ENCODE results near the gene ACR.
A peak's percentile ranks its signal among the peaks of the same experiment; 100 is the strongest.

GRCh38 chr22:50720301-50721256, 17.4 kb upstream of the ACR start:
- peak; percentile 64 for TF ChIP-seq EZH2 (IDR thresholded peaks at IDR 0.05; ENCODE audit: insufficient read depth, low read length)
- TF ChIP-seq, protein P1, sequence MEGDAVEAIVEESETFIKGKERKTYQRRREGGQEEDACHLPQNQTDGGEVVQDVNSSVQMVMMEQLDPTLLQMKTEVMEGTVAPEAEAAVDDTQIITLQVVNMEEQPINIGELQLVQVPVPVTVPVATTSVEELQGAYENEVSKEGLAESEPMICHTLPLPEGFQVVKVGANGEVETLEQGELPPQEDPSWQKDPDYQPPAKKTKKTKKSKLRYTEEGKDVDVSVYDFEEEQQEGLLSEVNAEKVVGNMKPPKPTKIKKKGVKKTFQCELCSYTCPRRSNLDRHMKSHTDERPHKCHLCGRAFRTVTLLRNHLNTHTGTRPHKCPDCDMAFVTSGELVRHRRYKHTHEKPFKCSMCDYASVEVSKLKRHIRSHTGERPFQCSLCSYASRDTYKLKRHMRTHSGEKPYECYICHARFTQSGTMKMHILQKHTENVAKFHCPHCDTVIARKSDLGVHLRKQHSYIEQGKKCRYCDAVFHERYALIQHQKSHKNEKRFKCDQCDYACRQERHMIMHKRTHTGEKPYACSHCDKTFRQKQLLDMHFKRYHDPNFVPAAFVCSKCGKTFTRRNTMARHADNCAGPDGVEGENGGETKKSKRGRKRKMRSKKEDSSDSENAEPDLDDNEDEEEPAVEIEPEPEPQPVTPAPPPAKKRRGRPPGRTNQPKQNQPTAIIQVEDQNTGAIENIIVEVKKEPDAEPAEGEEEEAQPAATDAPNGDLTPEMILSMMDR (IDR thresholded peaks at IDR 0.05; ENCODE audit: insufficient read depth, low read depth, low read length), result no peak
